GM23338 (cell line): ENCODE results near the gene MSANTD7.

Experiments
- EZH2 ChIP-seq: fragments of 200-600 bp; sonication (generic); IDR thresholded peaks from one replicate; pipeline ENCODE4 v1.8.0; 2017; ENCODE audit warnings: antibody characterized with exemption, mild to moderate bottlenecking, low read depth; ENCODE audit not compliant: unreplicated experiment
- JUNB ChIP-seq: IDR thresholded peaks from one replicate; pipeline ENCODE4 v1.6.1; 2016; ENCODE audit warnings: antibody characterized with exemption; ENCODE audit not compliant: unreplicated experiment
- POLR2AphosphoS5 ChIP-seq: IDR thresholded peaks from 2 replicates; pipeline ENCODE4 v1.6.1; 2016; ENCODE audit warnings: antibody characterized with exemption, low read depth
- REST ChIP-seq: IDR thresholded peaks from one replicate; pipeline ENCODE4 v1.6.1; 2018; ENCODE audit warnings: antibody characterized with exemption; ENCODE audit not compliant: unreplicated experiment
- ZNF331 ChIP-seq: fragments of 250-450 bp; sonication (Bioruptor Pico); IDR thresholded peaks from 2 replicates; pipeline ENCODE4 v1.5.0; 2020; ENCODE audit warnings: low read depth, mild to moderate bottlenecking, moderate library complexity
- TF ChIP-seq, protein P1 (sequence below), 2 experiments: fragments of 200-600 bp in 1 of 2; sonication (generic) in 1 of 2; conservative IDR thresholded peaks; 2 replicates each; pipeline versions ENCODE4 v1.5.1 to v1.6.1; 2016 to 2017; ENCODE audit warnings: antibody characterized with exemption in 2 of 2, low read depth in 2 of 2, mild to moderate bottlenecking in 2 of 2, moderate library complexity in 1 of 2

GRCh38 chr10:14833106-14833505 lies 5.0 kb upstream of the MSANTD7 start:
- TF ChIP-seq ZNF331 (CRISPR knock-in tag) (no peak), POLR2AphosphoS5 (no peak), REST (no peak), JUNB (no peak), EZH2 (no peak)
- TF ChIP-seq, protein P1, sequence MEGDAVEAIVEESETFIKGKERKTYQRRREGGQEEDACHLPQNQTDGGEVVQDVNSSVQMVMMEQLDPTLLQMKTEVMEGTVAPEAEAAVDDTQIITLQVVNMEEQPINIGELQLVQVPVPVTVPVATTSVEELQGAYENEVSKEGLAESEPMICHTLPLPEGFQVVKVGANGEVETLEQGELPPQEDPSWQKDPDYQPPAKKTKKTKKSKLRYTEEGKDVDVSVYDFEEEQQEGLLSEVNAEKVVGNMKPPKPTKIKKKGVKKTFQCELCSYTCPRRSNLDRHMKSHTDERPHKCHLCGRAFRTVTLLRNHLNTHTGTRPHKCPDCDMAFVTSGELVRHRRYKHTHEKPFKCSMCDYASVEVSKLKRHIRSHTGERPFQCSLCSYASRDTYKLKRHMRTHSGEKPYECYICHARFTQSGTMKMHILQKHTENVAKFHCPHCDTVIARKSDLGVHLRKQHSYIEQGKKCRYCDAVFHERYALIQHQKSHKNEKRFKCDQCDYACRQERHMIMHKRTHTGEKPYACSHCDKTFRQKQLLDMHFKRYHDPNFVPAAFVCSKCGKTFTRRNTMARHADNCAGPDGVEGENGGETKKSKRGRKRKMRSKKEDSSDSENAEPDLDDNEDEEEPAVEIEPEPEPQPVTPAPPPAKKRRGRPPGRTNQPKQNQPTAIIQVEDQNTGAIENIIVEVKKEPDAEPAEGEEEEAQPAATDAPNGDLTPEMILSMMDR (conservative IDR thresholded peaks at IDR 0.05; ENCODE audit: low read depth in 2 of 2): no peak
